AG09309 (cell line): ENCODE measurements around the gene MUC2.

Experiments used
- DNase-seq: peaks from one replicate; pipeline ENCODE4 v3.0.0-alpha.2; 2010; ENCODE audit warnings: low read depth
- H3K4me3 ChIP-seq: 2 replicates; pipeline ENCODE4 v1.5.1; 2011; ENCODE audit warnings: mild to moderate bottlenecking, low read depth, low read length, moderate library complexity; ENCODE audit not compliant: control insufficient read depth
- CTCF ChIP-seq: IDR thresholded peaks from 2 replicates; pipeline ENCODE4 v1.5.1; 2011; ENCODE audit warnings: mild to moderate bottlenecking, low read depth, low read length, inconsistent platforms; ENCODE audit not compliant: insufficient read depth, control insufficient read depth; ENCODE audit errors: missing control alignments

Gene MUC2

GRCh38 chr11:1041149-1041467 is 33.6 kb upstream of the MUC2 start:
- no peak for TF ChIP-seq CTCF
- no peak for DNase-seq
- H3K4me3 ChIP-seq: no peak overlapping the region

GRCh38 chr11:1041471-1041870 is 33.2 kb upstream of the MUC2 start:
- H3K4me3 ChIP-seq: no peak overlapping the region
- DNase-seq: no peak
- no peak for TF ChIP-seq CTCF

GRCh38 chr11:1041936-1042608 is 32.6 kb upstream of the MUC2 start:
- DNase-seq: no peak
- no peak for TF ChIP-seq CTCF
- H3K4me3 ChIP-seq: no peak overlapping the region

GRCh38 chr11:1042626-1043562 is 31.8 kb upstream of the MUC2 start:
- H3K4me3 ChIP-seq: no peak overlapping the region
- TF ChIP-seq CTCF: no peak
- DNase-seq: no peak

- no peak for TF ChIP-seq CTCF
- H3K4me3 ChIP-seq: no peak overlapping the region
- no peak for DNase-seq
Measured at GRCh38 chr11:1043563-1044096, 31.0 kb upstream of the MUC2 start.

GRCh38 chr11:1044160-1044559 is 30.5 kb upstream of the MUC2 start:
- no peak for DNase-seq
- H3K4me3 ChIP-seq: no peak overlapping the region
- TF ChIP-seq CTCF: no peak
